H7 (cell line): Measurements from ENCODE around the gene SNN. TPM values are rescaled to one million over a fixed set of nuclear protein-coding genes. Genes with fewer than 3 reads are reported as not detected.

Experiments
- DNase-seq: peaks from one replicate; pipeline ENCODE4 v3.0.0; 2012
- H3K27me3 ChIP-seq: 2 replicates; pipeline ENCODE4 v1.6.0; 2011; ENCODE audit warnings: mild to moderate bottlenecking, low read length; ENCODE audit not compliant: control insufficient read depth, insufficient read depth
- H3K36me3 ChIP-seq: replicated peaks from 2 replicates; pipeline ENCODE4 v1.5.1; 2011; ENCODE audit warnings: low read length; ENCODE audit not compliant: control insufficient read depth, insufficient read depth
- H3K4me3 ChIP-seq: 2 replicates; pipeline ENCODE4 v1.5.1; 2011; ENCODE audit warnings: low read depth, mild to moderate bottlenecking, control low read depth, low read length, moderate library complexity; ENCODE audit not compliant: insufficient read depth
- total RNA-seq: library from RNA; depleted of rRNA; stranded (reverse); fragments of >200 nt; shearing (Covaris generic); gene quantifications from 2 replicates; pipeline ENCODE4 v1.2.3, GENCODE V29; 2014

SNN gene
- total RNA-seq, 1 experiment from 2014 or later, result 34.9 TPM

GRCh38 chr16:11630046-11630767 is 38.0 kb upstream of the SNN start:
- DNase-seq, result peak; percentile 22
- no peaks in the 10 kb centered on the region for H3K36me3 ChIP-seq
- H3K4me3 ChIP-seq, result no peak overlapping the region
- H3K27me3 ChIP-seq, result peaks cover under 1% of the 10 kb centered on the region

GRCh38 chr16:11630768-11631056 is 37.5 kb upstream of the SNN start:
- DNase-seq, result no peak
- Histone ChIP-seq H3K27me3 (peaks cover 4% of the 10 kb centered on the region), H3K4me3 (no peak overlapping the region), H3K36me3 (no peaks in the 10 kb centered on the region)

GRCh38 chr16:11631214-11631613 is 37.0 kb upstream of the SNN start:
- Histone ChIP-seq H3K4me3 (no peak overlapping the region), H3K27me3 (peaks cover 4% of the 10 kb centered on the region), H3K36me3 (no peaks in the 10 kb centered on the region)
- DNase-seq, result no peak

GRCh38 chr16:11632455-11632939 is 35.8 kb upstream of the SNN start:
- Histone ChIP-seq H3K4me3 (no peak overlapping the region), H3K36me3 (no peaks in the 10 kb centered on the region), H3K27me3 (peaks cover 4% of the 10 kb centered on the region)
- DNase-seq, result peak; percentile 35

- H3K4me3 ChIP-seq, result no peak overlapping the region
- H3K36me3 ChIP-seq, result no peaks in the 10 kb centered on the region
- peaks cover 4% of the 10 kb centered on the region for H3K27me3 ChIP-seq
- no peak for DNase-seq
Observed at GRCh38 chr16:11633113-11633512, 35.1 kb upstream of the SNN start.

- no peak overlapping the region for H3K4me3 ChIP-seq
- no peaks in the 10 kb centered on the region for H3K36me3 ChIP-seq
- peaks cover 4% of the 10 kb centered on the region for H3K27me3 ChIP-seq
- DNase-seq, result no peak
Observed at GRCh38 chr16:11634312-11634711, 33.9 kb upstream of the SNN start.

GRCh38 chr16:11635113-11635652 is 33.1 kb upstream of the SNN start:
- Histone ChIP-seq H3K36me3 (no peaks in the 10 kb centered on the region), H3K27me3 (peaks cover 4% of the 10 kb centered on the region), H3K4me3 (no peak overlapping the region)
- DNase-seq, result no peak

- H3K4me3 ChIP-seq, result peak overlapping the region; percentile 12; the same call in 1 of the 2 replicates
- H3K27me3 ChIP-seq, result peaks cover 4% of the 10 kb centered on the region
- no peaks in the 10 kb centered on the region for H3K36me3 ChIP-seq
- DNase-seq, result peak; percentile 30
Observed at GRCh38 chr16:11635679-11636171, 32.5 kb upstream of the SNN start.

- peak; percentile 71 for DNase-seq
- Histone ChIP-seq H3K27me3 (peaks cover 4% of the 10 kb centered on the region), H3K36me3 (no peaks in the 10 kb centered on the region), H3K4me3 (peak overlapping the region; percentile 12; the same call in 1 of the 2 replicates)
Observed at GRCh38 chr16:11636172-11636721, 32.0 kb upstream of the SNN start.

GRCh38 chr16:11637320-11637719 is 30.9 kb upstream of the SNN start:
- H3K4me3 ChIP-seq, result no peak overlapping the region
- H3K27me3 ChIP-seq, result peaks cover 4% of the 10 kb centered on the region
- no peak for DNase-seq
- H3K36me3 ChIP-seq, result no peaks in the 10 kb centered on the region

- DNase-seq, result no peak
- Histone ChIP-seq H3K4me3 (no peak overlapping the region), H3K27me3 (peaks cover 4% of the 10 kb centered on the region), H3K36me3 (no peaks in the 10 kb centered on the region)
Observed at GRCh38 chr16:11638140-11638539, 30.1 kb upstream of the SNN start.

GRCh38 chr16:11639008-11639562 is 29.2 kb upstream of the SNN start:
- Histone ChIP-seq H3K4me3 (no peak overlapping the region), H3K36me3 (no peaks in the 10 kb centered on the region), H3K27me3 (peaks cover 4% of the 10 kb centered on the region)
- no peak for DNase-seq

GRCh38 chr16:11639925-11640899 is 28.0 kb upstream of the SNN start:
- no peaks in the 10 kb centered on the region for H3K36me3 ChIP-seq
- H3K4me3 ChIP-seq, result no peak overlapping the region
- peaks cover 3% of the 10 kb centered on the region for H3K27me3 ChIP-seq
- no peak for DNase-seq
